T-helper 2 cell treated with Interferon-gamma antibody and Interleukin-4, amounts not matched to agents 5 μg/mL and 100 μg/mL, for 36 hours (primary cell): ENCODE results near the gene CCDC138.

Source experiments
- DNase-seq: peaks from one replicate; pipeline ENCODE4 v3.0.0; 2021; ENCODE audit warnings: low spot score
- H3K27ac Mint-ChIP-seq: one replicate; pipeline ENCODE4 v1.8.0; 2021; ENCODE audit warnings: mild to moderate bottlenecking, mixed read lengths
- H3K27me3 Mint-ChIP-seq: one replicate; pipeline ENCODE4 v1.8.0; 2021; ENCODE audit warnings: low read depth, mixed read lengths
- H3K36me3 Mint-ChIP-seq: one replicate; pipeline ENCODE4 v1.8.0; 2021; ENCODE audit warnings: low read depth, mixed read lengths
- H3K4me1 Mint-ChIP-seq: one replicate; pipeline ENCODE4 v1.8.0; 2021; ENCODE audit warnings: low read depth, mixed read lengths
- H3K4me3 Mint-ChIP-seq: one replicate; pipeline ENCODE4 v1.8.0; 2022; ENCODE audit warnings: mild to moderate bottlenecking, moderate library complexity, mixed read lengths
- H3K9me3 Mint-ChIP-seq: one replicate; pipeline ENCODE4 v1.8.0; 2021; ENCODE audit warnings: mixed read lengths

The CCDC138 gene

DNA sequence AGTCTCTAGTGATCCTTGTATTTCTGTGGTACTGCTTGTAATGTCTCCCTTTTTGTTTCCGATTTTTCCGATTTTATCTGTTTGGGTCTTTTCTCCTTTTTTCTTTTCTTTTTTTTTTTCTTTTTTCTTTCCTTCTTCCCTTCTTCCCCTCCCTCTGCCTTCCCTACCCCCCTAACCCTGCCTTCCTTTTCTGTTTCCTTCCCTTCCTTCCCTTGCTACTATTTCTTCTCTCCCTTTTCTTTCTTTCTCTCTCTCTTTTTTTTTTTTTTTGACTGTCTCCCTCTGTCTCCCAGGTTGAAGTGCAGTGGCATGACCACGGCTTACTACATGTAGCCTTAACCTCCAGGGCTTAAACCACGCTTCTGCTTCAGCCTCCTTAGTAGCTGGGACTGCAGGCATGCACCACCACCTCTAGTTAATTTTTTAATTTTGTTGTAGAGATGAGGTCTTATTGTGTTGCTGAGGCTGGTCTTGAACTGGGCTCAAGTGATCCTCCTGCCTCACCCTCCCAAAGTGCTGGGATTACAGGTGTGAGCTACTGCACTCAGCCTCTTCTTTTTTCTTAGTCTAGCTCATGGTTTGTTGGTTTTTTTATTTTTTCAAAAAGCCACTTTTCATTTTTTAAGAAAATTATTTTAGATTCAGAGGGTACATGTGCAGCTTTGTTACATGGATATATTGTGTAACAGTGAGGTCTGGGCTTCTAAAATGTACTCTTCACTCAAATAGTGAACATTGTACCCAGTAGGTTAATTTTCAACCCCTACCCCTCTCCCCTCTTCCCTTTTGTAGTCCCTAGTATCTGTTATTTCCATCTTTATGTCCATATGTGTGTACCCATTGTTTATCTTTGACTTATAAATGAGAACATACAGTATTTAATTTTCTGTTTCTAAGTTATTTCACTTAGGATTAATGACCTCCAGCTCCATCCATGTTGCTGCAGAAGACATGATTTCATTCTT, 24.7 kb downstream of the CCDC138 start:
- Mint-ChIP-seq H3K9me3 (peaks cover 37% of the 10 kb centered on the region), H3K4me1 (peaks cover 2% of the 10 kb centered on the region), H3K36me3 (peaks cover 63% of the 10 kb centered on the region), H3K4me3 (no peak overlapping the region), H3K27me3 (no peaks in the 10 kb centered on the region), H3K27ac (no peak overlapping the region)
- DNase-seq, result no peak

DNA sequence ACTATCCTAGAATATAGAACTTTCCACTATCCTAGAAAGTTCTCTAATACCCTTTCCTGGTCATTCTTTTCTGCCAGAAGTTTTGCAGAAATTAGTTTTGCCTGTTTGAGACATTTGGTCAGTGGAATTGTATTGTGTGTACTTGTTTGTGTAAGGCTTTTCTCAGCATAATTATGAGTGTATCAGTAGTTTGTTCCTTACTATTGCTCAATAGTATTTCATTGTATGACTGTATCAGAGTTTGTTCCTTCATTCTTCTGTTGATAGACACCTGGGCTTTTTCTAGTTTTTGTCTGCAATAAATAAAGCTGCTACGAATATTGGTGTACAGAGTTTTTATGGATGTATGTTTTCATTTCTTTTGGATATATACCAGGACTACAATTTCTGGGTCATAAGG, 27.2 kb downstream of the CCDC138 start:
- Mint-ChIP-seq H3K27me3 (no peaks in the 10 kb centered on the region), H3K36me3 (peaks cover 59% of the 10 kb centered on the region), H3K4me3 (no peak overlapping the region), H3K9me3 (peaks cover 26% of the 10 kb centered on the region), H3K4me1 (peaks cover 2% of the 10 kb centered on the region), H3K27ac (no peak overlapping the region)
- DNase-seq, result no peak

DNA sequence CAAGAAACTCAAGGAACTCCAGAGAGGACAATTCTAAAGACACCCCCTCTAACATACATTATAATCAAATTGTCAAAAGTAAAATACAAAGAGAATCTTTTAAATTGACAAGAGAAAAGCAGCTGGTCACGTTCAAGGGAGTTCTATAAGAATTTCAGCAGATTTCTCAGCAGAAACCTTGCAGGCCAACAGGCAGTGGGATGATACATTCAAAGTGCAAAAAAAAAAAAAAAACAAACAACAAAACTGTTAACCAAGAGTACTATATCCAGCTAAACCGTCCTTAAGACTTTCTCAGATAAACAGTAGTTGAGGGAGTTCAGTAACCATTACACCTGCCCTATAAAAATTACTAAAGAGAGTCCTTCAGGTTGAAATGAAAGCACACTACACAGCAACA, 33.9 kb downstream of the CCDC138 start:
- Mint-ChIP-seq H3K36me3 (peaks cover 48% of the 10 kb centered on the region), H3K27ac (no peak overlapping the region), H3K9me3 (peaks cover 19% of the 10 kb centered on the region), H3K4me3 (no peak overlapping the region), H3K4me1 (no peaks in the 10 kb centered on the region), H3K27me3 (no peaks in the 10 kb centered on the region)
- no peak for DNase-seq

DNA sequence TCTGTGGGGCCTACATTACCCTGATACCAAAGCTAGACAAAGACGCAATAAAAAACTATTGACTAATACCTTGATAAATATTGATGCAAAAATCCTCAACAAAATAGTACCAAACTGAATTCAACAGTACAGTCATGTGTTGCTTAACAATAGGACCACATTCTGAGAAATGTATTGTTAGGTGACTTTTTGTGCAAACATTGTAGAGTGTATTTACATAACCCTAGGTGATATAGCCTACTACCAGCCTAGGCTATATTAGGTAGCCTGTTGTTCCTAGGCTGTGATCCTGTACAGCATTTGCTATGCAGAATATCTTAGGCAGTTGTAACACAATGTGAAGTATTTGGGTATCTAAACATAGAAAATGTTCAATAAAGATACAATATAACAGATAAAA, 36.7 kb downstream of the CCDC138 start:
- no peak overlapping the region for H3K4me3 Mint-ChIP-seq
- no peak for DNase-seq
- no peak overlapping the region for H3K27ac Mint-ChIP-seq
- H3K9me3 Mint-ChIP-seq, result peaks cover 19% of the 10 kb centered on the region
- H3K27me3 Mint-ChIP-seq, result no peaks in the 10 kb centered on the region
- peaks cover 28% of the 10 kb centered on the region for H3K36me3 Mint-ChIP-seq
- no peaks in the 10 kb centered on the region for H3K4me1 Mint-ChIP-seq

DNA sequence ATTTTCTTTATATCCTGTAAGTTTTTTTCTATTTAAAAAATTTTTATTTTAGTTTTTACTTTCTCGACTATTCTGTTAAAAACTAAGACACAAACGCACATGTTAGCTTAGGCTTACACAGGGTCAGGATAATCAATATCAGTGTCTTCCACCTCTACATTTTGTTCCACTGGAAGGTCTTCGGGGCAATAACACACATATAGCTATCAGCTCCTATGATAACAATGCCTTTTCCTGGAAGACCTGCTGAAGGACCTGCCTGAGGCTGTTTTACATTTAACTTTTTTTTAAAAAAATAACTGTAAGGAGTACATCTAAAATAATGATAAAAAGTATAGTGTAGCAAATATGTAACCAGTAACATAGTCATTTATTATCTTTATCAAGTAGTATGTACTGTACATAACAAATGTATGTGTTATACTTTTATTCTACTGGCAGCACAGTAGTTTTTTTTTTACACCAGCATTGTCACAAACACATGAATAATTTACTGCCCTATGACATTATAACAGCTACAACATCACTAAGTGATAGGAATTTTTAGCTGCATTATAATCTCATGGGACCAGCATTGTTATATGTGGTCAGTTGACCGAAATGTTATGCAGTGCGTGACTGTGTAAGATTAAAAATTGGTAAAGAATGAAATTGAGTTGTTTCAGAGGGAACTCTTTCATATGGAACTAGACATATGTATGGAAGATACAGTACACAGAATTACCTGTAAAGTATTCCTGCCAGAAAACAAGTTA, 37.9 kb downstream of the CCDC138 start:
- no peak for DNase-seq
- Mint-ChIP-seq H3K4me3 (no peak overlapping the region), H3K27ac (no peak overlapping the region), H3K9me3 (peaks cover 10% of the 10 kb centered on the region), H3K27me3 (no peaks in the 10 kb centered on the region), H3K36me3 (peaks cover 21% of the 10 kb centered on the region), H3K4me1 (no peaks in the 10 kb centered on the region)

DNA sequence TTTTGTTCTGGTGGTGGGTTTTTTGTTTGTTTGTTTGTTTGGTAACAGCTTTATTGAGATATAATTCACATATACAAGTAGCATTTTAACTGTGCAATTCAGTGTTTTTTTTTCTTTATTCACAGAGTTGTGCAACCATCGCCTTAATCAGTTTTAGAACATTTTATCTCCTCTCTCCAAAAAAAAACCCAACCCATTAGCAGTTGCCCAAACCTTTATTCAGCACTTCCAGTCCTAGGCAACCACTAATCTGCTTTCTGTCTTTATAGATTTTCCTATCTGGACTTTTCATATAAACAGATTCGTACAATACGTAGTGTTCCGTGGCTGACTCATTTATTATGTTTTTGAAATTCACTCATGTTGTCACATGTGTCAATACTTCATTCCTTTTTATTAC, 38.7 kb downstream of the CCDC138 start:
- Mint-ChIP-seq H3K4me3 (no peak overlapping the region), H3K27me3 (no peaks in the 10 kb centered on the region), H3K9me3 (peaks cover 3% of the 10 kb centered on the region), H3K27ac (no peak overlapping the region), H3K4me1 (no peaks in the 10 kb centered on the region), H3K36me3 (peaks cover 13% of the 10 kb centered on the region)
- no peak for DNase-seq

DNA sequence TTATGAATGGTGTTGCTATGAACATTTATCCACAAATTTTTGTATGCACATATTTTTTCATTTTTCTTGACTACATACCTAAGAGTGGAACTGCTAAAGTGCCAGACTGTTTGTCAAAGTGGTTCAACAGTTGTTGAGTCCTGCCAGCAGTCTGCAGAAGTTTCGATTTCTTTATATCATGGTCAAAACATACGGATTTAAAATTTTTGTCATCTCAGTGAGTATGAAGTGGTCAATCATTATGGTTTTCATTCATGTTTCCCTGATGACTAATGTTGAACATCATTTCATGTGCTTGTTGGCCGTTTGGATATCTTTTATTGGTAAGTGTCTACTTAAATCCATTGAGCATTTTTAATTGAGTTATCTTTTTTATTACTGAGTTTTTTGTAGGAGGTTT, 39.2 kb downstream of the CCDC138 start:
- no peaks in the 10 kb centered on the region for H3K27me3 Mint-ChIP-seq
- no peak overlapping the region for H3K4me3 Mint-ChIP-seq
- H3K27ac Mint-ChIP-seq, result no peak overlapping the region
- peaks cover 11% of the 10 kb centered on the region for H3K36me3 Mint-ChIP-seq
- no peaks in the 10 kb centered on the region for H3K9me3 Mint-ChIP-seq
- H3K4me1 Mint-ChIP-seq, result no peaks in the 10 kb centered on the region
- DNase-seq, result no peak

DNA sequence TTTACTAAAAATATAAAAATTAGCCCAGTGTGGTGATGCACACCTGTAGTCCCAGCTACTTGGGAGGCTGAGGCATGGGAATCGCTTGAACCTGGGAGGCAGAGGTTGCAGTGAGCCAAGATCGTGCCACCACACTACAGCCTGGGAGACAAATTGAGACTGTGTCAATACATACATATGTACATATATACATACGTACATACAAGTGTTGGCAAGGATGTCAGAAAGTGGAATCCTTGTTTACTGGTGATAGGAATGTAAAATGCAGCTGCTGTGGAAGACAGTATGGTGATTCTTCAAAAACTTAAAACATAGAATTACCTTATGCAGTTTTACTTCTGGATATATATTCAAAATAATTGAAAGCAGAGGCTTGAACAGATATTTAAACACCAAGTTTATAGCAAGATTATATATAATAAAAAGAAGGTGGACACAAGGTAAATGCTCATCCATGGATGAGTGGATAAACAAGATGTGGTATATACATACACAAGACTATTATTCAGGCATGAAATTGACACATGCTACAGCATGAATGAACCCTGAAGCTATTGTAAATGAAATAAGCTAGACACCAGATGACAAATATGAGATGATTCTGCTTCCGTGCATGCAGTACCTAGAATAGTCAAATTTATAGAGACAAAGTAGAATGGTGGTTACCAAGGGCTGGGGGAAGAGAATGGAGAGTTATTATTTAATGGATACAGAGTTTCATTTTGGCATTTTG, 43.2 kb downstream of the CCDC138 start:
- Mint-ChIP-seq H3K4me3 (no peak overlapping the region), H3K36me3 (peaks cover 15% of the 10 kb centered on the region), H3K9me3 (peaks cover 5% of the 10 kb centered on the region), H3K4me1 (peaks cover 12% of the 10 kb centered on the region), H3K27me3 (no peaks in the 10 kb centered on the region), H3K27ac (no peak overlapping the region)
- no peak for DNase-seq

DNA sequence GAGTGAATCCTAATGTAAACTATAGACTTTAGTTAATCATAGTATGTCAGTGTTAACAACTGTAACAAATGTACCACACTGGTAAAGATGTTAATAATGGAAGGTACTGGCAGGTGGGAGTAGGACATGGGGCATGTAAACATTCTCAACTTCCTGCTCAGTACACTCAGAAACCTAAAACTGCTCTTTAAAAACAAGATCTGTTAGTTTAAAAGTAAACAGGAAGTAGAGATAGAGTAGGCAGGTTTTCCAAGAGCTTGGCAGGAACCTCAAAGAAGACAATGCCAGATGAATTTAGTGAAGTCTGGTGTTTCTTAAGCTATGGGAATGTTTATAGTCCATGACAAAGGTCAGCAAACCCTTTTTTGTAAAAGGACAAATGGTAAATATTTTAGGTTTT, 46.6 kb downstream of the CCDC138 start:
- peak overlapping the region; percentile 73 for H3K27ac Mint-ChIP-seq
- H3K4me3 Mint-ChIP-seq, result no peak overlapping the region
- peaks cover 22% of the 10 kb centered on the region for H3K9me3 Mint-ChIP-seq
- peaks cover 13% of the 10 kb centered on the region for H3K4me1 Mint-ChIP-seq
- DNase-seq, result no peak
- no peaks in the 10 kb centered on the region for H3K27me3 Mint-ChIP-seq
- H3K36me3 Mint-ChIP-seq, result peaks cover 16% of the 10 kb centered on the region

DNA sequence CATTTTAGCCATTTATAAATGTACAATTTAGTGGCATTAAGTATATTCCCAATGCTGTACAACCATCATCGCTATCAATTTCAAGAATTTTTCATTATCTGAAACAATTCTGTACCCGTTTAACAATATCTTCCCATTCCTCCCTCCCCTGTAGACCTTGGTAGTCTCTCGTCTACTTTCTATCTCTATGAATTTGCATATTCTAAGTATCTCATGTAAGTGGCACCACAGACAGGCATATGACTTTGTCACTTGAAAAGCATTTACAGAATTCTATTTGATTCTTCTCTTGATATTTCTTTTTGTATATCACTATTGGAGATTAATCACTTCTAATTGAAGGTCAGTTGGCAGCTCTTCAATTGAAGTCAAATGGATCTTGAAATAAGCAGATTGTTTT, 48.0 kb downstream of the CCDC138 start:
- Mint-ChIP-seq H3K4me3 (no peak overlapping the region), H3K27ac (peak overlapping the region; percentile 42), H3K9me3 (peaks cover 28% of the 10 kb centered on the region)

DNA sequence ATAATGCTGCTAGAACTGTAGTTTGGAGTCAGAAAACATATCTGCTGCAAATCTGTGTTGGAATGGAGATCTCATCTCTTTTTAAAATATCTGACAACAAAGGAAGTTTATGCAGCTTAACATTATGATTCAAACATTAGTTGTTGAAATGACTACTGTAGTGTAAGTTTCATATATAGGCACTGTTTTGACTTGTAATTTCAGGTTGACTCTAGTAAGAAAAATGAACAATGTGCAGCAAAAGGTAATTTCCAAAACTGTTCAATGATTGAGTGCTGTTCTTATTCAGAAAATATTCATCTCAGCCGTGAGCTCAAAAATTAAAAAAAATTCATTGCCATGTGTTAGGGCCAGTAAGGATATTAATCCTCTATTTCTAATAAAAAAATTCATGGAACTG, 48.5 kb downstream of the CCDC138 start:
- no peak overlapping the region for H3K4me3 Mint-ChIP-seq
- peaks cover 32% of the 10 kb centered on the region for H3K9me3 Mint-ChIP-seq
- H3K27ac Mint-ChIP-seq, result no peak overlapping the region
- no peaks in the 10 kb centered on the region for H3K27me3 Mint-ChIP-seq
- DNase-seq, result no peak
- H3K36me3 Mint-ChIP-seq, result peaks cover 24% of the 10 kb centered on the region
- peaks cover 13% of the 10 kb centered on the region for H3K4me1 Mint-ChIP-seq

More for the DNA sequence above, 48.0 kb downstream of the CCDC138 start:
- H3K4me1 Mint-ChIP-seq, result peaks cover 13% of the 10 kb centered on the region
- DNase-seq, result no peak
- H3K36me3 Mint-ChIP-seq, result peaks cover 22% of the 10 kb centered on the region
- H3K27me3 Mint-ChIP-seq, result no peaks in the 10 kb centered on the region

DNA sequence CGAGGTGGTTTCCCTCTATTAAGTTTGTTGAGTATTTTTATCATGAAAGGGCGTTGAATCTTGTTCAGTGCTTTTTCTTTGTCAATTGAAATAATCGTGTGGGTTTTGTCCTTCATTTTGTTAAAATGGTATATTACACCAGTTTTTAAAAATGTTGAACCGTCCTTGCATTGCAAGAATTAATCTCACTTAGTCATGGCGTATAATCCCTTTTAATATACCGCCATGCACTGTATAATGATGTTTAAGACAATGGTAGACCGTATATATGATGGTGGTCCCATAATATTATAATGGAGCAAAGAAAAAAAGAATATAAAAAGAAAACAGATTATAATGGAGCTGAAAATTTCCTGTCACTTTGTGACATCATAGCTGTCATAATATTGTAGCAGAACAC, 50.6 kb downstream of the CCDC138 start:
- Mint-ChIP-seq H3K4me1 (peaks cover 13% of the 10 kb centered on the region), H3K36me3 (peaks cover 40% of the 10 kb centered on the region), H3K27me3 (no peaks in the 10 kb centered on the region), H3K27ac (no peak overlapping the region), H3K4me3 (no peak overlapping the region), H3K9me3 (peaks cover 43% of the 10 kb centered on the region)
- no peak for DNase-seq

DNA sequence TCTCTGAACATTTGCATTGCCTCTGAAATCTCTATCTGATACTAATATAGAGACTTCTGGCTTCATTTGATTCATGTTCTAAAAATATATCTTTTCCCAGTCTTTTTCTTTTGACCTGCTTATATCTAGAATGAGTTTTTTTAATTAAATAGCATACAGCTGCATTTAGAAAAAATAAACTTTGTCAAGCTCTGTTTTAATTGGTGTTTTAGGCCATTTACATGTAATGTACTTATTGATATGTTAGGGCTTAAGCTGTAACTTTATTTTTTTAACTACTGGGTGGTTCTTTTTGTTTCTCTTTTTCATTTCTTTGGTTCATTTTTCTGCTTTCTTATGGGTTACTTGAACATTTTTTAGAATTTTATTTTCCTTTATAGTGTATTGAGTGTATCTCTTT, 54.9 kb downstream of the CCDC138 start:
- DNase-seq, result no peak
- H3K9me3 Mint-ChIP-seq, result peaks cover 38% of the 10 kb centered on the region
- H3K27ac Mint-ChIP-seq, result no peak overlapping the region
- H3K4me3 Mint-ChIP-seq, result no peak overlapping the region
- no peaks in the 10 kb centered on the region for H3K27me3 Mint-ChIP-seq
- H3K36me3 Mint-ChIP-seq, result peaks cover 42% of the 10 kb centered on the region
- no peaks in the 10 kb centered on the region for H3K4me1 Mint-ChIP-seq

DNA sequence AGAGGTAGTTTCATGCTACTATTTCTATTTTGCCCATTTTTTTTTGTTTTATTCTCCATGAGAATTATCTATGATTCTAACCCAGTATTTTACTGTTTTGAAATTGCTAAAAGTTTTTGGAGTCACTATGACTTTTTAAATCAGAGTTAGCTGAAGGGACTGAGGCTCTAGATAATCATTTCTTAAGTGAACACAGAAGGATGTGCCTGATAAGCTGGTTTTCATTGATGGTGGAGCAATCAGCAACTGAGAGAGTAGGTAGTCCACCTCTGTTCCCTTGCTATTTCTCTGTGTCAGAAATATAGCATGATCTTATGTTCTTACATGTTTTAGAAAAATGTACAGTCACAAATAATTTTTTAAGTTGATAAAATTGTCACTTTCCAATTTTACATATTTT, 59.4 kb downstream of the CCDC138 start:
- Mint-ChIP-seq H3K27ac (no peak overlapping the region), H3K36me3 (peaks cover 25% of the 10 kb centered on the region), H3K4me1 (no peaks in the 10 kb centered on the region), H3K27me3 (no peaks in the 10 kb centered on the region), H3K4me3 (no peak overlapping the region), H3K9me3 (peaks cover 5% of the 10 kb centered on the region)
- no peak for DNase-seq
